GM10266 (cell line): Measurements from ENCODE around the gene CD44.

Source experiments
- DNase-seq: peaks from one replicate; pipeline ENCODE4 v3.0.0; 2012; ENCODE audit errors: extremely low spot score
- CTCF ChIP-seq: IDR thresholded peaks from 2 replicates; pipeline ENCODE4 v1.5.1; 2012; ENCODE audit warnings: mild to moderate bottlenecking, low read depth; ENCODE audit not compliant: control insufficient read depth, insufficient read depth; ENCODE audit errors: missing control alignments

CD44 gene

GRCh38 chr11:35237860-35238715, 99.1 kb downstream of the CD44 start:
- TF ChIP-seq CTCF: peak; percentile 73
- DNase-seq: peak; percentile 47

GRCh38 chr11:35238882-35239281, 99.9 kb downstream of the CD44 start:
- no peak for TF ChIP-seq CTCF
- no peak for DNase-seq

DNA sequence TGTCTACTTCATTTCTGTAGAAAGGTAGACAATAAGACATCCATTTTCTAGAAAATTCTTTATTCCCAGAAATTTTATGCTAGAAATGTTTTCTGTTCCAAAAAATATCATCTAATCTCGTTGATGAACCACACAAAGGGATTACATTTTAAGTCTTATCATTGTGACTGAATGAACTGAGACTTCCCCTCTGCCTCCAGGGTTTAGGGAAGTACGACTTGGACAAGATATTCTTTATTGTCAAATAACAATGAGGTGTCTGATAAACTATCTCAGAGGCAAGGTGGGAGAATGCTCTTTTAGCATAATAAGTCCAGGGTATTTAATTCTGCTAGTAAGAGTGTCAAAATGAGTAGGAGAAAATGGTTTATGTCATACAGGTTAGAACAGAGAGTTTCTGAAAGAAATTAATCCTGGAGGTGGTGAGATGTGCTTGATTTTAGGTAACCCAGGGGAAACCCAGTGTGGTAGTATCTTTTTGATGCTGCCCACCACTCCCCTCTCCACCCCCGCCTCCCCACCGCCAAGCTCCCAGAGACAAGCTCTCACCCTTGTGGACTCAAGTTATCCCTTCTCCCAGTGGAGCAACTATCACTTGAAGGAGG, 100.6 kb downstream of the CD44 start:
- TF ChIP-seq CTCF: no peak
- no peak for DNase-seq

DNA sequence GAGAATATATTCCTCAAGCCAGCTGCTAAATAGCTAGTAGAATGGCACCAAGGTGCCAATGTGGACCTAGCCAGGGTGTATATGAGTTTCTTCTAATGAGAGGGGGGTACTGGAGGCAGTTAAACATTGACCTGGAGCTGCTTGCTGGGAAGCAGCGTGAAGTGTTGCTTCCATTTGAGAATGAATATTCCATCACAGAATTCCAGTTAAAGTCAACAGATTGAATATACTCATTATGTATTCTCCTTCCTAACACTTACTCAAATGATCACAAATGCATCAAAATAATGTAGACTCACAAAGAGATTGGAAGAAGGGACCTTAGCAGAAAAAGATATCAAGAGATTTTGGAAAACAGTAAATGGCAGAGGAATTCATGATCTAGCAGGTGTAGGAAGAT, 102.1 kb downstream of the CD44 start:
- DNase-seq: no peak
- TF ChIP-seq CTCF: no peak

DNA sequence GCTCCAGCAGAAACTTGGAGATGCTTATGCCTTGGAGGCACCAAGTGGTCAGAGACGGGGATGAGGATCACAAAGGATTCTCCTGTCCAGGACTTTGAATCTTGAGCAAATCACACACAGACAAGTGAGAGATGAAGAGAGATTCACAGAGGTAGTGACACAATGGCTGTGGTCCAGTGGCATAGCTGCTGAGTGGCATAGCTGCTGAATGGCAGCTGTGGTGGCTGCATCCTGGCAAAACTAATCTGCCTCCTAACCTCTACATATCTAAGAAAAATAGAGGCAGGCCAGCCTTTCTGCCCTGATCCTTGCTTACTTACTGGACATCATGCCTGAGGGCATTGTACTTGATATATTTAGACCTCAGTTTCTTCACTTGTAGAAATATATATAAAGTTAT, 102.6 kb downstream of the CD44 start:
- no peak for TF ChIP-seq CTCF
- no peak for DNase-seq

DNA sequence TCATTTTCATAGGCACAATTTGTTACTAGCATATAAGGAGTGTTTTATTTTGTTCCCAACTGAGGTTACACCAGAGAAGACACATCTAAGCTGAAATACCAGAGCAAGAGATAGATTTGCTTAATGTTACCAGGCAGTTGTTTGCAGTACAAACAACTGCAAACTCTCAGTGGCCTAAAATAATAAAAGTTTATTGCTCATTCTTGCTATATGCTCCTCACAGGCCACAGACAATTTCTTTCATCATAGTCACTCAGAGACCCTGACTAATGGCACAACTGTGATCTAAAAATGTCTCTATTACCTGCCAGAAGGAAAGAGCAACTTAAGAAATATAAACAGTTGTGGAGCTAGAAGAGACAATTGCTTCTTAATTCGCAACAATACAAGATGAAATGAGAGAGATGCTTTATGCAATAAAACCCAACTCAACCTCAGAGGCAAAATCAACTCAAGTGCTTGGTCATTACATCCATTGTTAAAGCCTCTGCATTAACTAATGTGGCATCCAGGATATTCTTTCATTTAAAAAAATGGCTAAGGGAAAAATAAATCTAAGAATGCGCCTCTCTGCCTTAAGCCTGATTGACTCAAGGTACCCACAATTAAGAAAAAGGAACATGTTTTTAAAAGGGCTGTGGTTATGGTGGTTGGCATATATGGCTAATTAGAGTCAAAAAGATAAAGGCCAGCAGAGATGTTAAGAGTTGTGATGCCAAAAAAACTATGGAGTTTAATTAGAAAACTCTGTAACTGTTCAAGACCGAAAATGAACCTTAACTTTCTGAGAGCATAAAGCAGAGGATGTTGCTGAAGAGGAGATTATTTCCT, 103.7 kb downstream of the CD44 start:
- TF ChIP-seq CTCF: no peak
- DNase-seq: no peak
